OCI-LY1 (cell line): ENCODE data around the gene SAXO2.
"Not testable (repeated sequence)": the region's sequence is repeated elsewhere in the genome, so short reads cannot be mapped to it uniquely, and the experiment has no call there.

Source experiments
- H2AFZ ChIP-seq: fragments of 200-600 bp; sonication (generic), shearing (Covaris generic); 2 replicates; pipeline ENCODE4 v1.6.0; 2014; ENCODE audit warnings: antibody characterized with exemption, mild to moderate bottlenecking, low read length
- H3F3A ChIP-seq: fragments of 200-600 bp; sonication (generic), shearing (Covaris generic); 2 replicates; pipeline ENCODE4 v1.6.0; 2014; ENCODE audit warnings: mild to moderate bottlenecking, antibody characterized with exemption, low read length, moderate library complexity; ENCODE audit not compliant: insufficient read depth
- H3K27ac ChIP-seq: fragments of 200-600 bp; sonication (generic); 2 replicates; pipeline ENCODE4 v1.5.1; 2014; ENCODE audit warnings: low read length, mixed run types, mild to moderate bottlenecking, low read depth; ENCODE audit not compliant: poor library complexity, severe bottlenecking
- H3K27me3 ChIP-seq: fragments of 200-600 bp; sonication (generic); 2 replicates; pipeline ENCODE4 v1.6.0; 2014; ENCODE audit warnings: antibody characterized with exemption, mild to moderate bottlenecking, low read length, moderate library complexity; ENCODE audit not compliant: insufficient read depth
- H3K36me3 ChIP-seq: fragments of 200-600 bp; sonication (generic); 2 replicates; pipeline ENCODE4 v1.6.1; 2014; ENCODE audit warnings: mild to moderate bottlenecking, antibody characterized with exemption, low read length, moderate library complexity, mixed read lengths; ENCODE audit not compliant: insufficient read depth
- H3K4me1 ChIP-seq: fragments of 200-600 bp; sonication (generic); 2 replicates; pipeline ENCODE4 v1.5.1; 2014; ENCODE audit warnings: mild to moderate bottlenecking, low read length, moderate library complexity; ENCODE audit not compliant: insufficient read depth, severe bottlenecking
- H3K4me2 ChIP-seq: fragments of 200-600 bp; sonication (generic), shearing (Covaris generic); 2 replicates; pipeline ENCODE4 v1.6.1; 2014; ENCODE audit warnings: low read length
- H3K4me3 ChIP-seq: fragments of 200-600 bp; sonication (generic); 2 replicates; pipeline ENCODE4 v1.5.1; 2014; ENCODE audit warnings: low read length, low read depth, mild to moderate bottlenecking, mixed read lengths; ENCODE audit not compliant: poor library complexity, severe bottlenecking
- H3K79me2 ChIP-seq: fragments of 200-600 bp; shearing (Covaris generic); 2 replicates; pipeline ENCODE4 v1.6.1; 2016; ENCODE audit warnings: mixed run types, low read length, mixed read lengths; ENCODE audit not compliant: insufficient read depth
- H3K9ac ChIP-seq: fragments of 200-600 bp; sonication (generic), shearing (Covaris generic); 2 replicates; pipeline ENCODE4 v1.6.1; 2014; ENCODE audit warnings: mild to moderate bottlenecking, low read length, mixed read lengths
- H3K9me2 ChIP-seq: fragments of 200-600 bp; sonication (generic), shearing (Covaris generic); 2 replicates; pipeline ENCODE4 v1.6.1; 2014; ENCODE audit warnings: low read depth, mild to moderate bottlenecking, low read length, mixed read lengths
- H3K9me3 ChIP-seq: fragments of 200-600 bp; shearing (Covaris generic); 2 replicates; pipeline ENCODE4 v1.6.1; 2014; ENCODE audit warnings: low read length, mixed read lengths
- H4K20me1 ChIP-seq: fragments of 200-600 bp; sonication (generic), shearing (Covaris generic); 2 replicates; pipeline ENCODE4 v1.6.0; 2016; ENCODE audit warnings: mild to moderate bottlenecking, low read length; ENCODE audit not compliant: insufficient read depth
- CTCF ChIP-seq: fragments of 200-600 bp; sonication (generic), shearing (Covaris generic); IDR thresholded peaks from 2 replicates; pipeline ENCODE4 v1.5.1; 2017; ENCODE audit warnings: mild to moderate bottlenecking, antibody characterized with exemption, low read length, moderate library complexity, mixed read lengths
- EZH2 ChIP-seq: fragments of 200-600 bp; sonication (generic), shearing (Covaris generic); IDR thresholded peaks from 2 replicates; pipeline ENCODE4 v1.8.0; 2017; ENCODE audit warnings: borderline replicate concordance, mixed run types, mild to moderate bottlenecking, antibody characterized with exemption, low read length, moderate library complexity, mixed read lengths

The SAXO2 gene

GRCh38 chr15:82262422-82263026 is at the start of gene SAXO2, which contains the start of gene EFL1:
SAXO2 (plus strand) TSS chr15:82262818; CDS start chr15:82262880, 62 bp downstream.
EFL1 (minus strand) TSS chr15:82262734; CDS start chr15:82261778, 956 bp downstream.
- Histone ChIP-seq H3K9me3 (no peaks in the 10 kb centered on the region), H3K36me3 (peaks cover 17% of the 10 kb centered on the region; the same call in 1 of the 2 replicates), H3K4me3 (peak within 1 kb of the TSS; percentile 95), H3K79me2 (peaks cover 9% of the 10 kb centered on the region; the same call in 1 of the 2 replicates), H3K9ac (peak within 1 kb of the TSS; percentile 84), H3K9me2 (no peaks in the 10 kb centered on the region), H3K4me2 (peak within 1 kb of the TSS; percentile 78), H3K4me1 (peaks cover 26% of the 10 kb centered on the region), H4K20me1 (no peaks in the 10 kb centered on the region), H3F3A (no peaks in the 10 kb centered on the region), H3K27me3 (no peaks in the 10 kb centered on the region), H2AFZ (peak within 1 kb of the TSS; percentile 85; the same call in 1 of the 2 replicates), H3K27ac (peak within 1 kb of the TSS; percentile 50)
- TF ChIP-seq CTCF (no peak), EZH2 (no peak)

GRCh38 chr15:82216092-82216491 is 46.5 kb upstream of the SAXO2 start:
- H3K9ac ChIP-seq, H3K79me2 ChIP-seq, H3K9me2 ChIP-seq, H3K4me1 ChIP-seq, H4K20me1 ChIP-seq, H2AFZ ChIP-seq, H3K4me3 ChIP-seq, H3K9me3 ChIP-seq, H3K27ac ChIP-seq, H3K27me3 ChIP-seq, H3K4me2 ChIP-seq, H3F3A ChIP-seq: not testable (repeated sequence)
- peaks cover 28% of the 10 kb centered on the region; the same call in 1 of the 2 replicates for H3K36me3 ChIP-seq

- peaks cover 20% of the 10 kb centered on the region; the same call in 1 of the 2 replicates for H3K36me3 ChIP-seq
- not testable (repeated sequence) for H3F3A ChIP-seq, H3K79me2 ChIP-seq, H2AFZ ChIP-seq, H3K4me2 ChIP-seq, H3K27ac ChIP-seq, H3K4me3 ChIP-seq, H3K9me3 ChIP-seq, H3K4me1 ChIP-seq, H3K9me2 ChIP-seq, H3K27me3 ChIP-seq, H3K9ac ChIP-seq, H4K20me1 ChIP-seq
- TF ChIP-seq CTCF: peak; percentile 40; the same call in 1 of the 2 replicates
Measured at GRCh38 chr15:82221535-82221934, 41.1 kb upstream of the SAXO2 start.

- Histone ChIP-seq H2AFZ (no peak overlapping the region), H3K9me2 (no peaks in the 10 kb centered on the region), H3K27me3 (no peaks in the 10 kb centered on the region), H3K4me3 (no peak overlapping the region), H3K9me3 (no peaks in the 10 kb centered on the region), H3K4me1 (no peaks in the 10 kb centered on the region), H3F3A (no peaks in the 10 kb centered on the region), H3K9ac (no peak overlapping the region), H3K79me2 (no peaks in the 10 kb centered on the region), H3K36me3 (peaks cover 40% of the 10 kb centered on the region), H3K4me2 (no peak overlapping the region), H3K27ac (no peak overlapping the region), H4K20me1 (no peaks in the 10 kb centered on the region)
- TF ChIP-seq EZH2 (no peak), CTCF (no peak)
Measured at GRCh38 chr15:82228750-82229149, 33.9 kb upstream of the SAXO2 start.
